GM12801 (cell line): Measurements from ENCODE around the gene F11.

Source experiments
- CTCF ChIP-seq: IDR thresholded peaks from one replicate; pipeline ENCODE4 v1.5.1; 2011; ENCODE audit warnings: control low read depth; ENCODE audit not compliant: insufficient read length; ENCODE audit errors: extremely low read depth

The F11 gene

GRCh38 chr4:186285147-186285546, 19.2 kb downstream of the F11 start:
- TF ChIP-seq CTCF = no peak

DNA sequence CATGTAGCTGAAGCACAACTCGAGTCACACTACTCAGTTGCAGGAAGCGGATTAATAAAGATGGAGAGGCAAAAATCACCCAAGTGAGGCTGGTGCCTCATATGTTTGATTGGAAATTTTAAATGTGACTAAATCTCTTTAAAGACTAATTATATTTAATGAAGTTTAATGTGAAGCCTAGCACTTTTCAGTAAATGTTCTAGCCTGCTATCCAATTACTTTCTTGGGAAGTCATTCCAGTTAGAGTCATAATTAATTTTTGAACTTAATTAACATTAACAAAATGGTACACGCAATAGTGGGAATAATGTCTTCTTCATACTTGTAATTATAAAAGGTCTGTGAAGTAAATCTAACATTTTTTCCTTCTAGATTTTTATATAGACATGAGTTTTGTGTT, 20.6 kb downstream of the F11 start:
- TF ChIP-seq CTCF = no peak

GRCh38 chr4:186291256-186291890, 25.4 kb downstream of the F11 start:
- no peak for TF ChIP-seq CTCF

DNA sequence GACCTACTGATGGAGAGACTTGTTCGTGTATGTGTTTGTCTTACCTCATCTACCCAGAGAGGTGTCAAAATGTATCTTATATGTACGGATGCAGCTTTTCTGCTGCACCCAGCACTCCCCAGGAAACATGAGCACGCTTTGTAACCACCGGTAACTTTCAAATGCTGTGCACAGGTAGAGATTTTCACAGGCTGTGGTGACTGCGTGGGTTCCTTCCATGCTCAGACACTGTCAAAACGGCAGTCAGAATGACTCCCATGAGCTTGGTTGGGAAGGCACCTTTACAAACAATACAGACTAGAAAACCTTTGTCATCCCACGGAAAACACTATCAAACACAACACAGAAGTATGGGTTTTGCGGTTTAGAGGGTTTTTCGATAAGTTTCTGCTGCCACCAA, 28.2 kb downstream of the F11 start:
- no peak for TF ChIP-seq CTCF

- TF ChIP-seq CTCF = no peak
These were observed 30.5 kb downstream of the F11 start for GRCh38 chr4:186296481-186296880.

DNA sequence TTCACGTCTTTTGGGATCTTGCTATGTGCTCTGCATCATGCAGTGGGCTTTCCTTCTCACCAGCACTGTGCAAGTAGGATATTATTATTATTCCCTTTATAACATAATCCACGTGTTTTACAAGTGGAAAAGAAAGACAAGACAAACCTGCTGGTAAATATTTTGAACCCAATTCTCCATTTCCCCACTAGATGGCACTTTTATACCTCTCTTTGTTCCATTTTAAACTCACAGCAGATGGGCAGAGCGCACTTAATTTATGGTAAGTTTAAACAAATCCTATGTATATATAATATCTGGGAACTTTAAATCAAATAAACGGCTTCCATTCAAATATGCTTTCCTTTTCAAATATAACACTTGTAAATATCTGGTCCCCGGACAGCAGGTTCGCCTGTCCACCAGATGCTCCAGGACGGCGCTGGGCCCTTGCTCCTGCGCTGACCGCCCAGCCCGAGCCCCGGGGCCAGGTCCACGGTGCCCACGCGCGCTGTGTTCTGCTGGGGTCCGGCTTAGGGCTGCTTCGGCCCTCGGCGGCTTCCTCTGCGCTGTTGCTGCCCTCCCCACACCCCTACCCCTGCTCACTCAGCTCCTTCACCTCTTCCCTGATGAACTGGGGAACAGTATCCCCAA, 31.1 kb downstream of the F11 start:
- TF ChIP-seq CTCF = no peak

GRCh38 chr4:186298031-186298647, 32.1 kb downstream of the F11 start:
- TF ChIP-seq CTCF = no peak
